HG03045 (cell line): ENCODE measurements around the gene ELAVL1.
"Not testable (repeated sequence)": the region's sequence is repeated elsewhere in the genome, so short reads cannot be mapped to it uniquely, and the experiment has no call there.

Experiments
- ATAC-seq: cut with Tn5 transposase; IDR thresholded peaks from one replicate; pipeline ENCODE4 v1.9.1; 2021; ENCODE audit warnings: mild to moderate bottlenecking, moderate library complexity; ENCODE audit not compliant: unreplicated experiment

The ELAVL1 gene

DNA sequence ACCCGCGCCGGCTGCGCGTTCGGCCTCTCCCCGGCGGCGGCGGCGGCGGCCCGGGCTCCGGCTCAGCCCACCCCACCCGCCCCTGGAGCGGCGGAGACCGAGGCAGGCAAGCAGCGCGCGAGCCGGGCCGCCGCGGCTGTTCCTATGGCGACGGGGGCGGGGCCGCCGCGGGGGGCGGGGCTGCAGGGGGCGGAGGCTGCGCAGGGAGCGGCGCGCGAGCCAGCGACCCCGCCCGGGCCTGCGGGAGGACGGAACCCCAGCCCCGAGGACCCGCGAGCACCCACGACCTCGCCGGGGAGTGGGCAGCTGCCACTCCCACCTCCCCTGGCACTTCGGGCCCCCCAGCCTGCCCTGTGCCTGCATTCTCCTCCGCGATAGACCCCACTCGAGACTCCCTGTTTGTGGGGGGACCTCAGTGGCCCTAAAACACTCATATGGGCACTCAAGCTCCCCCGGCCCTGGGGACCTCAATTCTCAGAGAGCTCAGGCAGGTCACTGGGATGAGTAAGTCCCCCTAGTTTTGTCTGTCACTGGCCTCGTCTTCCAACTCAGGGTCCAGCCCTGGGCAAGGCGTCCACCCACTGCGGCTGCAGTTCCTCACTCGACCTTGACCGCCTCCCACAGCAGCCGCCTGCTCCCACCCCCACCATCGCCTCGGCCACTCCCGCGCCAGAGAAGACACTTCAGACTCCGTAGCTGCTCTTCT, 79.3 kb downstream of the ELAVL1 start, which contains the start of gene CTXN1:
CTXN1 (minus strand) TSS at position 115 of the 706 bp plus-strand sequence. CDS start 597 bp downstream, outside the sequence.
- ATAC-seq, result peak; percentile 35

DNA sequence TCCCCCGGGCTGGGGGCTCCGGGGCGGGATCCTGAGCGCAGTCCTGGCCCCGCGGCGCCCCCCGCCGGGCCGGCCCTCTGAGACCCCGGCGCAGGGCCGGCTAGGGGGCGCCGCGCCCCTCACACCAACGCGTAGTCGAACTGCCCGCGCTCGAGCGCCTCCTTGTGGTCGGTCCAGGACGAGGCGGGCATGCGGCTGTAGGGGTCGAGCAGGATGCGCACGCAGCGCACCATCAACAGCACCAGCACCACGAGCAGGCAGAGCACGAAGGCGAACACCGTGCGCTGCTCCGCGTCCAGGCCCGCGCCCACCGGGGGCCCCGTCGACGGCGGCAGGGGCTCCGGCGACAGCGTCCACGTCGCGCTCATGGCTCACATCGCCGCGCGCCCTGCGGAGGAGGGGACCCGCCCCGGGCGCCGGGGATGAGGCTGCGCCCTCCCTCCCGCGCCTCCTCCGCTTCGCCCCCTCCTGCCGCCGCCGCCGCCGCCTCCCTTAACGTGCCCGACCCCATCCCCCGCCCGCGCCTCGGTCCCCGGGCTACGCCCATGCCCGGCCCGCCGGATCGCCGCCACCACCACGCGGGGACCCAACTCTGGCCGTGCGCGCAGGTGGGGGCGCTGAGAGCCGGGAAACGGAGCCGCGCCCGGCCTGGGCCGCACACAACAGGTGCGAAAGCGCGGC, 80.1 kb downstream of the ELAVL1 start:
- ATAC-seq, result no peak

DNA sequence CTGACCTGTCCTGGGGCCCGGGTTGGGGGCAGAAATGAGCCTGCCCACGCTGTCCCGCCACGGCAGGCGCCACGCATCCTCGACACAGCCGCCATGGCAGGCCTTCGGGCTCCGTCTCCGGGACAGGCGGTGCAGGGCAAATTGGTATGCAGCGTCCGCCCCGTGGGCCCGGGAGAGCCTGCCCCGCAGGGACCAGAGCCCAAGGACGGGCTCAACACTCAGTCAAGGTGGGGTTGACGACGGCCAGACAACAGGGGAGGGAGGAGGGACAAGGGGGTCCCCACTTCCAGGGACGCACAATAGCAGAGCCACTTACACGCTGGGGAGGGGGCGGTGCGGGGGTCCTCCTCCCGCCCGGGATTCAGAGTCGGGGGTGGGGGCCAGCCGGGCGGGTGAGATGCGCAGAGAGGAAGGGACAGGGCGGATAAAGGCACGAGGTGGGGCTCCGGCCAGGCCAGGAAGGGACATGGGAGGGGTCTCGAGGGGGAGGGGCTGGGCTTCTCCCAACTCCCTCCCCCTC, 80.7 kb downstream of the ELAVL1 start:
- no peak for ATAC-seq

GRCh38 chr19:7924241-7924640, 81.2 kb downstream of the ELAVL1 start:
- no peak for ATAC-seq

DNA sequence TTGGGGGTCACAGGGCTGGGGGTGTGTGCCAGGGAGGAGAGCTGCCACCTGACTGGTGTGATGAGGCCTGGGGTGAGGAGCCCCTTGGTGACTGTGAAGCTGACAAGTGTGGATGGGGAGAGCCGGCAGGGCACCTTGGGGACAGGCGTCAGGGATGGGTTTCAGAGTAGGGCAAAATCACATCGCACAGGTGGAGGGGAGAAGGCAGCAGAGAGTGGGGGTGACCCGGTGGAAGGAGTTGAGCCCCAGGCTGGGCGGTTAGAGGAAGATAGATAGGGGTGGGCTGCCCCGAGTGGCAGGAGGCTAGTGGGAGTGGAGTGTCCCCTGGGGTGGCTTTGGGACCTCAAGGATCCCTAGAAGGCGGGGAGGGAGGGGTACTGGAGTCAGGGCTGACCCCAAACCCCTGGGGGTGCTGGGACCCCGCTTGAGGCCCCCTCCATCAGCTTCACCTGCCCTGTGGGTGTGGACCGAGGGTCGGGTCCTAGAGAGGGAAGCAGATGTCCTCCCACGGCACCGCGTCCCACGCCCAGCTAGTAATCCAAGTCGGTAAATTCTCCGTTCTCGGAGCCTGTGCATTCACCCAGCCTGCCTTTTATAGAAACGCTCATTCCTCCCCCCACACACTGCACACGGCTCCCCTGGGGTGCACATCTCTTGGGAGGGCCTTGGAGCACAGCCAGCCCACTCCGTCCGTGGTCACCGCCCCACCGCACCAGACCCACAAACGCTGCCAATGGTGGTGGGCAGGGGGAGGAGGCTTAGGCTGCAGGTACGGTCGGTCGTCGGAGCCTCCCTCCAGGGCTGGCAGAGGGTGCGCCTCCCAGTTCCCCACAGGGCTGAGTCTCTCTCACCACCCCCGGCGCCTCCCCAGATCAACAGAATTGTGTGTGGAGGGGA, 81.9 kb downstream of the ELAVL1 start:
- ATAC-seq, result no peak

GRCh38 chr19:7922836-7923195, 82.6 kb downstream of the ELAVL1 start:
- no peak for ATAC-seq

GRCh38 chr19:7921967-7922835, 83.2 kb downstream of the ELAVL1 start:
- no peak for ATAC-seq

DNA sequence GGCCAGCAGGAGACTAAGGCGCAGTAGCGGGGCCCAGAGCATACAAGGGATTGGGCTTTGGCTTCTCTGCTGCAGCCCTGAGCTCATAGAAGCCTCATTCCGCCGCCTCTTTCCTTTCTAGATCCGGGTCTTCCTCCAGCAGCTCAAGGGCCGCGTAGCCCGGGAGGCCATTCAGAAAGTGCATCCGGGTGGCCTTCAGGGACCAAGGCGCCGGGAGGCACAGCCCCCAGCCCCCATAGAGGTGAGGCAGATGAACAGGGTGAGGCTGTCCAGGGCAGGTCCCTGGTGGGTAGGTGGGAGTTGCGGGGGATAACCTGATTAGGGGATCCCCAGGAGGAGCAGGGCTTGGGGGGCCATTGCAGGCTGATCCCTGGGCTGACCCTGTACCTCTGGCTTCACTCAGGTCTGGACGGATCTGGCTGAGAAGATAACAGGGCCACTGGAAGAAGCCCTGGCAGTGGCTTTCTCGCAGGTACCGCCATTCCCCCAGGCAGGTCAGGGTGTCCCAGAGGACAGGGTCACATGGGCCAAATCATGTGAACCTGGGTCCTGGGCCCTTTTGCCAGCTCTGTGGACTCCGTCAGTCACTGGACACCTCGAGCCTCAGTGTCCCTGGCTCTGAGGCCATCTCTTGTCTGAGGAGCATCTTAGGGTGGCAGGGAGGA, 84.0 kb downstream of the ELAVL1 start:
- ATAC-seq, result no peak

- peak; percentile 35 for ATAC-seq
Observed at GRCh38 chr19:7920519-7921301, 84.7 kb downstream of the ELAVL1 start.

- peak; percentile 48 for ATAC-seq
Observed at GRCh38 chr19:7919610-7920518, 85.6 kb downstream of the ELAVL1 start, which contains the start of gene SNAPC2. SNAPC2 (plus strand) TSS chr19:7920338; CDS start chr19:7920367, 29 bp downstream.

DNA sequence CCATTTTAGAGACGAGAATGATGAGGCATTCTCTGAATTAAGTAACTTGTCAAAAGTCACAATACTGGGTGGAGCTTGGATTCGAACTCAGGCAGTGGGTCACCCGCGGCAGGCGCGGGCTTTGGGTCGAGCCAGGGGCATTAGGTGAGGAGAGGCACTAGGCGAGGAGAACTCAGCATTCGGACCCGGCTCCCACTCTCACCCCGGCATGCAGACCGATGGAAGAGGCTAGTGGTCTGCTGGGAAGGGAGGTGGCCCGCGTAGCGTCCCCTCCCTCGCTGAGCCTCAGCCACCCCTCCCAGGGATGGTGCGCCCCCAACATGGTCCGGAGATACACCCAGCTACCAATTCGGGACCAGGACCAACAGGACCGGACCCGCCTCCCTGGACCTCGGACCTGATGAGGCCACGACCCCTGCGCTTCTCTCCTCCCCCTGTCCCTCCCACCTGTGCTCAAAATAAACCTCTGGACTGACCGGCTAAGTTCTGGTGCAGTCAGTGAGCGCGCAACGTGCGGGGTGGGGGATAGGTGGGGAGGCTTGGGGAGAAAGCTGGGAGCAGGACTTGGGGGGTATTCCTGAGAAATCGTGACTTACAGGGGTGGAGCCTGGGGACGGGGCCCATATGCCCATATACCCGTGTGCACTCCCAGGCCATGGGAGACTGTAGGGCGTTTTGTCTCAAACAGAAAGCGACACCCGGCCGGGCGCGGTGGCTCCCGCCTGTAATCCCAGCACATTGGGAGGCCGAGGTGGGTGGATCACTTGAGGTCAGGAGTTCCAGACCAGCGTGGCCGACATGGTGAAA, 86.6 kb downstream of the ELAVL1 start:
- ATAC-seq, result no peak

DNA sequence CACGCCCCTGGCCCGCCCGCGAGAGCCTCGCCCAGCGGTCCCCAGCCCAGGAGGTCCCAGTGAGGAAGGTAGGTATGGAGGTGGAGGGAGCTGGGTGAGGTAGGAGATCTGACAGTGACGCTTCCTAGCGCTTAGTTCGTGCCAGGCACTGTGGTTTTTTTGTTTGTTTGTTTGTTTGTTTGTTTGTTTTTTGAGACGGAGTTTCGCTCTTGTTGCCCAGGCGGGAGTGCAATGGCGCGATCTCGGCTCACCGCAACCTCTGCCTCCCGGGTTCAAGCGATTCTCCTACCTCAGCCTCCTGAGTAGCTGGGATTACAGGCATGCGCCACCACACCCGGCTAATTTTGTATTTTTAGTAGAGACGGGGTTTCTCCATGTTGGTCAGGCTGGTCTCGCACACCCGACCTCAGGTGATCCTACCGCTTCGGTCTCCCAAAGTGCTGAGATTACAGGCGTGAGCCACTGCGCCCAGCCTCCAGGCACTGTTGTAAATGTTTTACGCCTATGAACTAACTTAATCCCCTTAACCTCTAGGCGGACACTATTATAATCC, 87.3 kb downstream of the ELAVL1 start:
- not testable (repeated sequence) for ATAC-seq

DNA sequence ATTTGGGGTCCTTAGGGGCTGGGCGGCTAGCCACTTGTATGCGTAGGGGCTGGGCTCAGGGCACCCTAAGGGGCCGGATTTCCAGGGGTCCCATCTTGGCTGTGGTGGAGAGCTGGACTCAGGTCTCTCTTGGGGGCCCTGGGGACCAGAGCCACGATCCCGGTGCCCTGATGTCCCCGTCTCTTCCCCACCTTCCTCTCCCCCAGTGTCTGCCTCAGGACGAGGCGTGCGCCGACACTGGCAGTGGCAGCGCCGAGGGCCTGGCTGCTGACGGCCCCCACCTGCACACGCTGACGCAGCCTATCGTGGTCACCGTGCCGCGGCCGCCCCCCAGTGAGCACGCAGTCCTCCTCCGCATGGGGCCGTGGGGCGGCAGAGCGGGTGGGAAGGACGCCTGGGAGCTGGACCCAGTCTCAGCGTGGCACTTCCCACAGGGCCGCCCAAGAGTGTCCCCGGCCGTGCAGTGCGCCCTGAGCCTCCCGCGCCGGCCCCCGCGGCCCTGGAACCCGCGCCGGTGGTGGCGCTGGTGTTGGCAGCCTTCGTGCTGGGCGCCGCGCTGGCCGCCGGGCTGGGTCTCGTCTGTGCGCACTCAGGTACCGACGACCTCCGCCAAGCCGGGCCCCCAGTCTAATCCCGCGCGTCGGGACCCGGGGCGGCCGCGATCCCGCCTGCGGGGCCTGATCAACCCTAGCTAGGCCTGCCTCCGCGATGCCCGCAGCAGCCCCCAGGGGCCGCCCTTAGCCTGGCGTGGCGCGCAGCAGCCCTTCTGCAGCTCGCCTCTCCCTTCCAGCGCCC, 88.0 kb downstream of the ELAVL1 start:
- ATAC-seq, result no peak

- ATAC-seq, result no peak
Observed at GRCh38 chr19:7916955-7917266, 88.5 kb downstream of the ELAVL1 start.

- no peak for ATAC-seq
Observed at GRCh38 chr19:7916103-7916954, 89.1 kb downstream of the ELAVL1 start.
